ENCODE measurements around the gene DERL3. TPM values are rescaled to one million over a fixed set of nuclear protein-coding genes. Genes with fewer than 3 reads are reported as not detected.
A peak's percentile ranks its signal among the peaks of the same experiment; 100 is the strongest.

The DERL3 gene
- total and polyA plus RNA-seq, 8 donors = 0.45 to 24.5 (median 7.1) TPM

DNA sequence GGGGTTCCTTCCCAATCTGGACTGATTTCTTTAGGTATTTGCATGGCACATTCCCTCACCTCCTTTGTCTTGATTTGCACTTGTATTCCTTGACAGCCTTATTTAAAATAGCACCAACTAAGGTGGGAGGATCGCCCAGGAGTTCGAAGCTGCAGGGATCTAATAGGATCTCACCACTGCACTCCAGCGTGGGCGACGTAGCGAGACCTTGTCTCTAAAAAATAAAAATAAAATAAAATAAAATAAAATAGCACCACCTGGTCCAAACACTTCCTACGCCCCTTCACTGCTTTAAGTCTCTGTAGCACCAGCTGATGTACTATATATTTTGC, 19.6 kb upstream of the DERL3 start:
- Histone ChIP-seq H3K4me1 (peaks cover 13 to 27% (median 26%) of the 10 kb centered on the region in 4 donors), H3K36me3 (peaks cover 0 to 12% (median 3%) of the 10 kb centered on the region in 4 donors), H3K4me3 (peak overlapping the region; percentile 62 to 74 (median 72)), H3K27me3 (no peaks in the 10 kb centered on the region), H3K27ac (peak overlapping the region in 3 of 5 donors; percentile 85 to 91 (median 91)), H3K9me3 (no peaks in the 10 kb centered on the region)
- 52 to 66% (median 55%) methylated on average over 7 of the region's 7 CpGs for WGBS, 5 donors
- intact Hi-C loops (cut with DNase I; ENCODE audit: low total_unique reads) = no loop called here
- DNase-seq = no peak
- no peak for TF ChIP-seq EP300 (IDR thresholded peaks at IDR 0.05)
- TF ChIP-seq, protein P1, sequence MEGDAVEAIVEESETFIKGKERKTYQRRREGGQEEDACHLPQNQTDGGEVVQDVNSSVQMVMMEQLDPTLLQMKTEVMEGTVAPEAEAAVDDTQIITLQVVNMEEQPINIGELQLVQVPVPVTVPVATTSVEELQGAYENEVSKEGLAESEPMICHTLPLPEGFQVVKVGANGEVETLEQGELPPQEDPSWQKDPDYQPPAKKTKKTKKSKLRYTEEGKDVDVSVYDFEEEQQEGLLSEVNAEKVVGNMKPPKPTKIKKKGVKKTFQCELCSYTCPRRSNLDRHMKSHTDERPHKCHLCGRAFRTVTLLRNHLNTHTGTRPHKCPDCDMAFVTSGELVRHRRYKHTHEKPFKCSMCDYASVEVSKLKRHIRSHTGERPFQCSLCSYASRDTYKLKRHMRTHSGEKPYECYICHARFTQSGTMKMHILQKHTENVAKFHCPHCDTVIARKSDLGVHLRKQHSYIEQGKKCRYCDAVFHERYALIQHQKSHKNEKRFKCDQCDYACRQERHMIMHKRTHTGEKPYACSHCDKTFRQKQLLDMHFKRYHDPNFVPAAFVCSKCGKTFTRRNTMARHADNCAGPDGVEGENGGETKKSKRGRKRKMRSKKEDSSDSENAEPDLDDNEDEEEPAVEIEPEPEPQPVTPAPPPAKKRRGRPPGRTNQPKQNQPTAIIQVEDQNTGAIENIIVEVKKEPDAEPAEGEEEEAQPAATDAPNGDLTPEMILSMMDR (IDR thresholded peaks at IDR 0.05) = peak in 1 of 7 experiments; percentile 16

DNA sequence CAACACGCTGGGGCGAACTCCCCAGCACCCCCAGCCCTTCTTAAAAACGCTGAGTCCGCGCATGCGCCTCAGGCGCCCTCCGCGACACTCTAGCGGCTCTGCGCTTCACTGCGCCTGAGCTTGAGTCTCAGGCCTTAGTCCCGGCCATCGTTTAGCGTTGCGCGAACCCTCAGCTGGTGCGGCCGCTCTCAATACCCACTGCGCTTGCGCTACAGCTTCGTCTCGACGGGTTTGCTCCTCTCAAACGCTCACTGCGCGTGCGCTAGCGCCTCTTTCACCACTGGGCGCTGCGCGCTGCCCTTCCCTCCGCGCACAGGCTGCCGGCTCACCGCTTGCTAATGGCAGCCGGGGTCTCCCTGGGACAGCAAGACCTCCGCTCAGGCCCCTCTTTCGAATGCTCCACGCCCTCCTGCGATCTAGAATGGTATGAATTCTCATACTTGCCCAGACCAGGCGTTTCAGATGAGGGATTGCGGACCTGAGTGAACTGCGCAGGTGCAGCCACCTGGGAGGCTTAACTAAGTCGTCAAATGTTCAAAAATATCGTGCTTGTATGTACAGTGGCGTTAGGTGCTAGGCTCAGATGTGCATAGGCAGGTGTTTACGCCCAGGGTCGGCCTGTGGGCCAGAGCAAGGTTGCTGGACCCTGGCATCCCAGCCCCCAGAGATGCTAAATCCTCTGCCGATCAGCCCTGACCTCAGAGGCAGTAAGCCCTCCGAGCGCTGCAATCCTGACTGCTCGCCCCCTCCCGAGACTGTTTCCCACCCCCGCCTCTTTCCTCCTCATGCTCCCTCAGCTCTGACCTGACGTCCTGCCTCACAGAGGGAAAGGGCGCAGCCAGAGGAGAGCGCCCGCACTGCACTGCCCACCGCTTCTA, 19.0 kb upstream of the DERL3 start, which contains the start of gene SLC2A11:
Gene SLC2A11, plus strand, starts transcription at position 270 of the 878 bp plus-strand sequence. Its CDS starts 125 bp downstream, at position 395.
- intact Hi-C loops (cut with DNase I; ENCODE audit: low total_unique reads) = no loop called here
- H3K27me3 ChIP-seq = no peaks in the 10 kb centered on the region
- peak; percentile 97 to 99 for DNase-seq
- H3K9me3 ChIP-seq = no peaks in the 10 kb centered on the region
- peaks cover 0 to 6% (median 1%) of the 10 kb centered on the region in 4 donors for H3K36me3 ChIP-seq
- WGBS, 5 donors = 0 to 2% (median 1%) methylated on average over 48 to 60 of the region's 60 CpGs
- peak within 1 kb of the TSS; percentile 84 to 92 (median 91) for H3K27ac ChIP-seq
- TF ChIP-seq POLR2AphosphoS5 (IDR thresholded peaks at IDR 0.05) (peak; percentile 88 to 97 (median 94)), POLR2A (IDR thresholded peaks at IDR 0.05) (peak in 1 of 4 donors; percentile 71), EP300 (IDR thresholded peaks at IDR 0.05) (no peak)
- TF ChIP-seq, protein P1 (IDR thresholded peaks at IDR 0.05) = peak in 2 of 7 experiments; percentile 41
- peak within 1 kb of the TSS; percentile 62 to 74 (median 72) for H3K4me3 ChIP-seq
- H3K4me1 ChIP-seq = peaks cover 13 to 27% (median 26%) of the 10 kb centered on the region in 4 donors

DNA sequence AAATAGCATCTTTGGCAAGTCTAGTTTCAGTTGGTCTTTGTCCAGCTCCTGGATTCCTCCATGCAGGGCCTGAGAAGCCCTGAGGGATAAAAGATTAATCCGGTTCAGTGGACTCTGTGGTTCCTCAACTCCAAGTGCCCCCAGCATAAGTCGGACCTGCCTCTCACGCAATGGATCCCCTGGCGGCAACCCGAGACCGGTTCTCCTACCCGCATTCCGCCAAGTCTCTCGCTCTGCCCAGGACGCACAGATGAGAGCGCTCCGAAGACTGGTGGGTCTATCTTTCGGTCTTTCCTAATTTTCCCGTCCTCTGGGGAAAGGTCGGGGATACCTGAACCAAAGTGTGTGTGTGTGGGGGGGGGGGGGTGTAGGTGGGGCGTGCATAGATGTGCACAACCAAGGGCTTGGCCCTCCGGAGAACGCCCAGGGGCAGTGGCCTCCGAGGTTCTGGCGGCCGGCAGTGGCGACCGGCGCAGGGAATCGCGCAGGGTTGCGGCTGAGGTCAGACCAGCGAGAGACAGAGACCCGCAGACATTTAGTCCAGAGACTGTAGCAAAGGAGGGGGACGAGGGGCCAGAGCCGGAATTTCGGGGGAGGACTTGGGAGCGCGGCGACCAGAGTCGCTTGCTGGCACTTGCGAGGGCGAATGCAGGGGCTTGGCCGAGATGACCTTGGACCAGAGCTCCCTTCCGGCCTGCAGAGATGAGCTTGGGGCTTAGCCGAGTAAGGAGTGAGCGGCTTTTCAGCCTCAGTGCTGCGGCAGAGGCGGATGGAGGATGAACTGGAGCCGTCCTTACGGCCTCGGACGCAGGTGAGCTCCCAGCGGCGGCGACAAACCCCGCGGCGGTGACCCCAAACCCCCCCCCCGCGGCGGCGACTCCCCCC, 18.2 kb upstream of the DERL3 start:
- WGBS, 5 donors = 3 to 5% (median 3%) methylated on average over 35 to 58 of the region's 58 CpGs
- intact Hi-C loops (cut with DNase I; ENCODE audit: low total_unique reads) = no loop called here
- peak in 1 of 2 donors; percentile 74 for DNase-seq
- Histone ChIP-seq H3K36me3 (no peaks in the 10 kb centered on the region), H3K9me3 (no peaks in the 10 kb centered on the region), H3K4me3 (peak overlapping the region; percentile 62 to 74 (median 72)), H3K4me1 (peaks cover 13 to 27% (median 26%) of the 10 kb centered on the region in 4 donors), H3K27ac (peak overlapping the region; percentile 84 to 92 (median 91)), H3K27me3 (no peaks in the 10 kb centered on the region)
- no peak for TF ChIP-seq EP300 (IDR thresholded peaks at IDR 0.05)
- TF ChIP-seq, protein P1 (IDR thresholded peaks at IDR 0.05) = peak in 1 of 7 experiments; percentile 10

DNA sequence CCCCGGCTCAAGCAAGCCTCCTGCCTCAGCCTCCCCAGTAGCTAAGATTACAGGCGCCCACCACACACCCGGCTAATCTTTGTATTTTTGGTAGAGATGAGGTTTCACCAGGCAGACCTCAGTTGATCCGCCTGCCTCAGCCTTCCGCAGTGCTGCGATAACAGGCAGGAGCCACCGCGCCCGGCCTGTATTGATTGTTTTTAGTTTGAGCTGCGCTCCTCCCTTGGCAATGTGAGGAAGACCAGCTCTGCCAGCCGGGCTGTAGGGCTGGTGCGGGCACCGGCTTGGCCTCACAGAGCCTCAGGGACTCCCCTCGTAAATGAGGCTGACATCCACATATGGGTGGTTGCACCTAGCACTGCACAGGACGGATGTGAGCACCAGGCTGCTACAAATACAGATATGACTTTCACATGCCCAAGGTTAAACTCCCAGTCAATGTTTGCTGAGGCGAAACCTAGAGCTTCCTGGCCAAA, 11.4 kb upstream of the DERL3 start:
- intact Hi-C loops (cut with DNase I; ENCODE audit: low total_unique reads) = no loop called here
- H3K9me3 ChIP-seq = no peaks in the 10 kb centered on the region
- H3K27me3 ChIP-seq = peaks cover 0 to 5% (median 0%) of the 10 kb centered on the region in 3 donors
- H3K4me1 ChIP-seq = peaks cover 8 to 31% (median 19%) of the 10 kb centered on the region in 4 donors
- 38 to 67% (median 51%) methylated on average over 16 of the region's 16 CpGs for WGBS, 5 donors
- no peak overlapping the region for H3K27ac ChIP-seq
- H3K4me3 ChIP-seq = peak overlapping the region in 3 of 4 donors; percentile 9 to 40 (median 9)
- TF ChIP-seq, protein P1 (IDR thresholded peaks at IDR 0.05) = no peak
- H3K36me3 ChIP-seq = no peaks in the 10 kb centered on the region
- DNase-seq = peak; percentile 44 to 52

Data from stomach (tissue), 9 donors.